OCI-LY1 (cell line): ENCODE measurements around the gene ADAD2.

Experiments
- H2AFZ ChIP-seq: fragments of 200-600 bp; sonication (generic), shearing (Covaris generic); 2 replicates; pipeline ENCODE4 v1.6.0; 2014; ENCODE audit warnings: antibody characterized with exemption, mild to moderate bottlenecking, low read length
- H3F3A ChIP-seq: fragments of 200-600 bp; sonication (generic), shearing (Covaris generic); 2 replicates; pipeline ENCODE4 v1.6.0; 2014; ENCODE audit warnings: mild to moderate bottlenecking, antibody characterized with exemption, low read length, moderate library complexity; ENCODE audit not compliant: insufficient read depth
- H3K27ac ChIP-seq: fragments of 200-600 bp; sonication (generic); 2 replicates; pipeline ENCODE4 v1.5.1; 2014; ENCODE audit warnings: low read length, mixed run types, mild to moderate bottlenecking, low read depth; ENCODE audit not compliant: poor library complexity, severe bottlenecking
- H3K27me3 ChIP-seq: fragments of 200-600 bp; sonication (generic); 2 replicates; pipeline ENCODE4 v1.6.0; 2014; ENCODE audit warnings: antibody characterized with exemption, mild to moderate bottlenecking, low read length, moderate library complexity; ENCODE audit not compliant: insufficient read depth
- H3K36me3 ChIP-seq: fragments of 200-600 bp; sonication (generic); 2 replicates; pipeline ENCODE4 v1.6.1; 2014; ENCODE audit warnings: mild to moderate bottlenecking, antibody characterized with exemption, low read length, moderate library complexity, mixed read lengths; ENCODE audit not compliant: insufficient read depth
- H3K4me1 ChIP-seq: fragments of 200-600 bp; sonication (generic); 2 replicates; pipeline ENCODE4 v1.5.1; 2014; ENCODE audit warnings: mild to moderate bottlenecking, low read length, moderate library complexity; ENCODE audit not compliant: insufficient read depth, severe bottlenecking
- H3K4me2 ChIP-seq: fragments of 200-600 bp; sonication (generic), shearing (Covaris generic); 2 replicates; pipeline ENCODE4 v1.6.1; 2014; ENCODE audit warnings: low read length
- H3K4me3 ChIP-seq: fragments of 200-600 bp; sonication (generic); 2 replicates; pipeline ENCODE4 v1.5.1; 2014; ENCODE audit warnings: low read length, low read depth, mild to moderate bottlenecking, mixed read lengths; ENCODE audit not compliant: poor library complexity, severe bottlenecking
- H3K79me2 ChIP-seq: fragments of 200-600 bp; shearing (Covaris generic); 2 replicates; pipeline ENCODE4 v1.6.1; 2016; ENCODE audit warnings: mixed run types, low read length, mixed read lengths; ENCODE audit not compliant: insufficient read depth
- H3K9ac ChIP-seq: fragments of 200-600 bp; sonication (generic), shearing (Covaris generic); 2 replicates; pipeline ENCODE4 v1.6.1; 2014; ENCODE audit warnings: mild to moderate bottlenecking, low read length, mixed read lengths
- H3K9me2 ChIP-seq: fragments of 200-600 bp; sonication (generic), shearing (Covaris generic); 2 replicates; pipeline ENCODE4 v1.6.1; 2014; ENCODE audit warnings: low read depth, mild to moderate bottlenecking, low read length, mixed read lengths
- H3K9me3 ChIP-seq: fragments of 200-600 bp; shearing (Covaris generic); 2 replicates; pipeline ENCODE4 v1.6.1; 2014; ENCODE audit warnings: low read length, mixed read lengths
- H4K20me1 ChIP-seq: fragments of 200-600 bp; sonication (generic), shearing (Covaris generic); 2 replicates; pipeline ENCODE4 v1.6.0; 2016; ENCODE audit warnings: mild to moderate bottlenecking, low read length; ENCODE audit not compliant: insufficient read depth
- CTCF ChIP-seq: fragments of 200-600 bp; sonication (generic), shearing (Covaris generic); IDR thresholded peaks from 2 replicates; pipeline ENCODE4 v1.5.1; 2017; ENCODE audit warnings: mild to moderate bottlenecking, antibody characterized with exemption, low read length, moderate library complexity, mixed read lengths
- EZH2 ChIP-seq: fragments of 200-600 bp; sonication (generic), shearing (Covaris generic); IDR thresholded peaks from 2 replicates; pipeline ENCODE4 v1.8.0; 2017; ENCODE audit warnings: borderline replicate concordance, mixed run types, mild to moderate bottlenecking, antibody characterized with exemption, low read length, moderate library complexity, mixed read lengths

Gene ADAD2

DNA sequence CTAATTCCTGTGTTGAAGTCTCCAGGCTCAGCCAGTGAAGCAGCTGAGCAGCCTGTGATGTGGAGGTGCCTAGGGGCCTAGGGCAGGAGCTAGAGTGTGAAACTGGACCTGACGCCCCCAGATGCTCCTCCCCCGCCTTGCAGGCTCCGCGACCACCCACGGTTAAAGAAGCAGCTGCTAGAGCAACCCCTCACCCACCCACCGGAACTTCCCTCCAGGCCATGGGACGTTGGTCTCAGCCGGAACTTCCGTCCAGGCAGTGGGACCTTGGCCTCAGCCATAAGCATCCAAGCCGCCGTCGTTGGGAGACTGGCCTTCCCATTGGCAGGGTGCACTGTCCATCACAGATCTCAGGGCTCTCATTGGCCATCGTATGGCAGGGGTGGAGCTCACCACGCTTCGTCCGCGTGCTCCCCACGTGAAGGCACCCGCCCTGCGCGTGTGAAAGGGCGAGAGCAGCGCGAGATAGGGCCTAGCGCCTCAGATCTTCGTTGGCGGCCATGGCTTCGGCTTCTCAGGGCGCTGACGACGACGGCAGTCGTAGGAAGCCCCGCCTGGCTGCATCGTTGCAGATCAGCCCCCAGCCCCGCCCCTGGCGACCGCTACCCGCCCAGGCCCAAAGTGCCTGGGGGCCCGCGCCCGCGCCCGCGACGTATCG, at the start of gene ADAD2:
Gene ADAD2 (plus strand): TSS at position 427 of the 658 bp plus-strand sequence. CDS start 74 bp downstream, at position 501.
- no peak for TF ChIP-seq EZH2
- no peak for TF ChIP-seq CTCF
- H3K9me3 ChIP-seq, result no peaks in the 10 kb centered on the region
- H3K4me3 ChIP-seq, result no peak within 1 kb of the TSS
- peaks cover 23% of the 10 kb centered on the region for H3K4me1 ChIP-seq
- no peaks in the 10 kb centered on the region for H3K9me2 ChIP-seq
- no peaks in the 10 kb centered on the region for H3K36me3 ChIP-seq
- H3F3A ChIP-seq, result no peaks in the 10 kb centered on the region
- H4K20me1 ChIP-seq, result no peaks in the 10 kb centered on the region
- no peak within 1 kb of the TSS for H3K4me2 ChIP-seq
- H3K9ac ChIP-seq, result no peak within 1 kb of the TSS
- no peak within 1 kb of the TSS for H2AFZ ChIP-seq
- H3K27me3 ChIP-seq, result 0 out of 2 replicates have a peak, but pooled peaks cover 2% of the 10 kb centered on the region
- 0 out of 2 replicates have a peak, but pooled peaks cover 4% of the 10 kb centered on the region for H3K79me2 ChIP-seq
- no peak within 1 kb of the TSS for H3K27ac ChIP-seq

- H3K27ac ChIP-seq, result no peak overlapping the region
- H3F3A ChIP-seq, result no peaks in the 10 kb centered on the region
- H3K4me1 ChIP-seq, result peaks cover 34% of the 10 kb centered on the region
- H2AFZ ChIP-seq, result no peak overlapping the region
- H3K4me3 ChIP-seq, result no peak overlapping the region
- TF ChIP-seq EZH2 (no peak), CTCF (no peak)
- H3K9ac ChIP-seq, result no peak overlapping the region
- no peaks in the 10 kb centered on the region for H3K9me2 ChIP-seq
- H3K9me3 ChIP-seq, result no peaks in the 10 kb centered on the region
- no peaks in the 10 kb centered on the region; the same call in 1 of the 2 replicates for H3K36me3 ChIP-seq
- H4K20me1 ChIP-seq, result no peaks in the 10 kb centered on the region
- no peaks in the 10 kb centered on the region for H3K27me3 ChIP-seq
- H3K79me2 ChIP-seq, result no peaks in the 10 kb centered on the region
- H3K4me2 ChIP-seq, result no peak overlapping the region
Measured at GRCh38 chr16:84143081-84143480, 47.9 kb upstream of the ADAD2 start.

- Histone ChIP-seq H3K27ac (peak overlapping the region; percentile 7), H3K4me1 (peaks cover 28% of the 10 kb centered on the region), H2AFZ (no peak overlapping the region)
Measured at GRCh38 chr16:84143784-84144199, 47.2 kb upstream of the ADAD2 start.

More at GRCh38 chr16:84143784-84144199, 47.2 kb upstream of the ADAD2 start:
- Histone ChIP-seq H3F3A (no peaks in the 10 kb centered on the region), H3K4me3 (peak overlapping the region; percentile 85), H3K9me3 (no peaks in the 10 kb centered on the region), H3K79me2 (no peaks in the 10 kb centered on the region), H3K9ac (peak overlapping the region; percentile 83), H3K36me3 (no peaks in the 10 kb centered on the region; the same call in 1 of the 2 replicates), H3K9me2 (no peaks in the 10 kb centered on the region), H4K20me1 (no peaks in the 10 kb centered on the region), H3K4me2 (peak overlapping the region; percentile 93), H3K27me3 (no peaks in the 10 kb centered on the region)
- TF ChIP-seq CTCF (no peak), EZH2 (no peak)
